Measurements from ENCODE around the gene ADAM11.

Gene ADAM11

GRCh38 chr17:44757045-44757917 is 1.5 kb upstream of the ADAM11 start:
- DNase-seq (ENCODE audit: low read depth), result no peak

- DNase-seq (ENCODE audit: low read depth), result no peak
Measured at GRCh38 chr17:44757918-44758413, 822 bp upstream of the ADAM11 start.

- DNase-seq (ENCODE audit: low read depth), result no peak
Measured at GRCh38 chr17:44759086-44759915, 513 bp downstream of the ADAM11 start.

- DNase-seq (ENCODE audit: low read depth), result no peak
Measured at GRCh38 chr17:44759916-44760243, 1.1 kb downstream of the ADAM11 start.

GRCh38 chr17:44760474-44761308 is 1.9 kb downstream of the ADAM11 start:
- DNase-seq (ENCODE audit: low read depth), result no peak

GRCh38 chr17:44761932-44762810 is 3.4 kb downstream of the ADAM11 start:
- no peak for DNase-seq (ENCODE audit: low read depth)

- no peak for DNase-seq (ENCODE audit: low read depth)
Measured at GRCh38 chr17:44763170-44763569, 4.4 kb downstream of the ADAM11 start.

- no peak for DNase-seq (ENCODE audit: low read depth)
Measured at GRCh38 chr17:44765965-44766364, 7.2 kb downstream of the ADAM11 start.

GRCh38 chr17:44766409-44767038 is 7.7 kb downstream of the ADAM11 start:
- no peak for DNase-seq (ENCODE audit: low read depth)

GRCh38 chr17:44767493-44767892 is 8.7 kb downstream of the ADAM11 start:
- no peak for DNase-seq (ENCODE audit: low read depth)

GRCh38 chr17:44768505-44769142 is 9.8 kb downstream of the ADAM11 start:
- no peak for DNase-seq (ENCODE audit: low read depth)

GRCh38 chr17:44769230-44769629 is 10.4 kb downstream of the ADAM11 start:
- DNase-seq (ENCODE audit: low read depth), result no peak

GRCh38 chr17:44769647-44770084 is 10.9 kb downstream of the ADAM11 start:
- no peak for DNase-seq (ENCODE audit: low read depth)

- DNase-seq (ENCODE audit: low read depth), result no peak
Measured at GRCh38 chr17:44770166-44770925, 11.6 kb downstream of the ADAM11 start.

- no peak for DNase-seq (ENCODE audit: low read depth)
Measured at GRCh38 chr17:44772308-44773045, 13.7 kb downstream of the ADAM11 start.

- DNase-seq (ENCODE audit: low read depth), result no peak
Measured at GRCh38 chr17:44773140-44773539, 14.4 kb downstream of the ADAM11 start.

- DNase-seq (ENCODE audit: low read depth), result peak; percentile 70
Measured at GRCh38 chr17:44774271-44775135, 15.7 kb downstream of the ADAM11 start.
